ENCODE measurements around the gene EPAS1. TPM values are rescaled to one million over a fixed set of nuclear protein-coding genes. Genes with fewer than 3 reads are reported as not detected.

Gene EPAS1
- total and polyA plus RNA-seq, 2 of the 8 experiments (the other 6 are each of a cell fraction or from before 2014, with no cell fraction given), result 2.0 to 4.9 TPM

DNA sequence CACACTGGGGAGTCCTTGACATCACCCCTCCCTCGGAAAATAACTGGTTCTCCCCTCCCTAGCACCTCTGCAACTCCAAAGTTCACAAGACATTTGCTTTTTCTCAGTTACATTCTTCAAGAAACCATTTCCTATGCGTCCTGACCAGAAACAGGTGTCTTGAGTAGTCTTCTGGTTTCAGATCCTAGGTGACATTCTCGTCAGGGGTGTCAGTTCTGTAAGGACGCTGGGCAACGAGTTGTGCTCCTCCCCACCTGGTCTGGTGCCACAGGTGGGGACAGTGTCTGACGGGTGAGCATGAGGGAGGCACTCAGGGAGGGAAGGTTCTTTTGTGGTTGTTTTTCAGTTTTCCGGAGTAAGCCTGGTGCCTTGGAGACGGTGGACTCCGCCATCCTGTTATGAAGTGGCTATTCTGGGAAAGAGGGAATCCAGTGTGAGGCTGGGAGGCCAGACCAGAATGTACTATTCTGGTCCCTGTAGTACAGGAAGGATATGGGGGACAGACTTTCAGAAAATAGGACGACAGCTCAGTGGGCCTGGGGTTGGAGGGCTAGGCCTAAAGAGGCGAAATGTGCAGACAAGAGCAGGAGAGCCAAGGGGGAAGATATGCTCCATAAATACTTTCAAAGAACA, 50.6 kb downstream of the EPAS1 start:
- H2AK5ac ChIP-seq (ENCODE audit: low read depth, low read length), result no peak overlapping the region
- H4K8ac ChIP-seq (ENCODE audit: extremely low read depth, insufficient read depth, low read length), result no peak overlapping the region
- H3K4me3 ChIP-seq (ENCODE audit: extremely low read depth in 1 of 4, insufficient read depth in 2 of 4, low read depth in 3 of 4, low read length in 4 of 4), result no peak overlapping the region
- H3K4me2 ChIP-seq (ENCODE audit: insufficient read depth in 1 of 2, low read depth in 2 of 2, low read length in 2 of 2), result no peak overlapping the region
- no peak overlapping the region for H3K14ac ChIP-seq (ENCODE audit: insufficient read length)
- peaks cover 0 to 5% (median 1%) of the 10 kb centered on the region in 4 experiments; a peak in 2 of 7 replicates for H3K4me1 ChIP-seq (replicated peaks in 1 of 4; ENCODE audit: control insufficient read depth in 3 of 4, insufficient read depth in 4 of 4, low read length in 3 of 4)
- no peak overlapping the region for H4K91ac ChIP-seq (replicated peaks; ENCODE audit: insufficient read length, low read length)
- no peaks in the 10 kb centered on the region for H3K23me2 ChIP-seq (ENCODE audit: low read depth, low read length)
- H3K79me2 ChIP-seq (ENCODE audit: control insufficient read depth in 1 of 2, insufficient read depth in 2 of 2, low read length in 2 of 2), result no peaks in the 10 kb centered on the region
- H2AFZ ChIP-seq (ENCODE audit: low read length), result no peak overlapping the region
- 90% methylated on average over 11 of the region's 11 CpGs; no CpG with 5 or more reads in 1 of the 2 experiments for WGBS, 2 experiments (ENCODE audit: extremely low coverage in 1 of 2, insufficient coverage in 1 of 2, insufficient read length in 1 of 2, insufficient replicate concordance in 2 of 2, low coverage in 1 of 2, low lambda C conversion rate in 2 of 2, missing lambda C conversion rate in 1 of 2)
- no peak overlapping the region for H2BK12ac ChIP-seq (ENCODE audit: low read depth, low read length)
- TF ChIP-seq TBP (IDR thresholded peaks at IDR 0.05; ENCODE audit: low read depth, low read length) (no peak), SRF (IDR thresholded peaks at IDR 0.05; ENCODE audit: low read depth, low read length) (no peak), KDM4A (IDR thresholded peaks at IDR 0.05; ENCODE audit: low read depth, low read length, severe bottlenecking) (no peak), ZNF274 (IDR thresholded peaks at IDR 0.05; ENCODE audit: borderline replicate concordance, extremely low read depth, low read length) (no peak), BRCA1 (IDR thresholded peaks at IDR 0.05; ENCODE audit: low read depth, low read length) (no peak), MAX (IDR thresholded peaks at IDR 0.05) (no peak), SIRT6 (IDR thresholded peaks at IDR 0.05; ENCODE audit: low read length) (no peak), EGR1 (IDR thresholded peaks at IDR 0.05; ENCODE audit: borderline replicate concordance, low read depth, low read length) (no peak), BACH1 (IDR thresholded peaks at IDR 0.05; ENCODE audit: low read length) (no peak), KDM5A (IDR thresholded peaks at IDR 0.05; ENCODE audit: low read length) (no peak)
- no peak overlapping the region for H3K23ac ChIP-seq (ENCODE audit: insufficient read length)
- CTCF ChIA-PET (ENCODE audit: partially characterized antibody), result interaction anchor here (1.3 to 1.5 kb wide), 2 partner anchors 14 to 297 kb away, joined by 3 to 5 read pairs; no protein-coding TSS in a partner anchor
- no peaks in the 10 kb centered on the region for H3K79me1 ChIP-seq (ENCODE audit: low read depth, low read length)
- no peak overlapping the region for H3K56ac ChIP-seq (replicated peaks; ENCODE audit: insufficient read length, low read depth, low read length)
- no peak overlapping the region for H3K27ac ChIP-seq (ENCODE audit: low read depth, low read length)
- no peak overlapping the region for H2BK120ac ChIP-seq (replicated peaks; ENCODE audit: low read depth, low read length)
- no peak overlapping the region for H2BK5ac ChIP-seq (ENCODE audit: low read depth, low read length)
- no peaks in the 10 kb centered on the region for H3K27me3 ChIP-seq (replicated peaks in 1 of 4; ENCODE audit: control insufficient read depth in 3 of 4, extremely low read depth in 1 of 4, insufficient read depth in 3 of 4, low read length in 3 of 4)
- no peaks in the 10 kb centered on the region for H4K20me1 ChIP-seq (replicated peaks in 1 of 2; ENCODE audit: control insufficient read depth in 1 of 2, insufficient read depth in 2 of 2, low read length in 2 of 2)
- H4K5ac ChIP-seq (ENCODE audit: insufficient read length, low read depth, low read length), result no peak overlapping the region
- H3K36me3 ChIP-seq (ENCODE audit: control insufficient read depth in 2 of 4, insufficient read depth in 4 of 4, low read length in 3 of 4), result no peaks in the 10 kb centered on the region
- H2BK15ac ChIP-seq (ENCODE audit: low read length), result no peak overlapping the region
- no peak overlapping the region for H3K18ac ChIP-seq (ENCODE audit: extremely low read depth, low read length)
- H3K9ac ChIP-seq (replicated peaks in 1 of 4; ENCODE audit: extremely low read depth in 1 of 4, low read depth in 3 of 4, low read length in 3 of 4), result no peak overlapping the region
- no peak overlapping the region for H2BK20ac ChIP-seq (ENCODE audit: low read length)
- H3K4ac ChIP-seq (replicated peaks; ENCODE audit: insufficient read length, low read depth, low read length), result no peak overlapping the region
- DNase-seq (ENCODE audit: low read depth in 1 of 2, low spot score in 2 of 2), result no peak
- no peak for FAIRE-seq
- H3K9me3 ChIP-seq (ENCODE audit: insufficient read depth in 2 of 2, low read depth in 1 of 2, low read length in 1 of 2), result no peaks in the 10 kb centered on the region
- POLR2A ChIA-PET (ENCODE audit: partially characterized antibody), result interaction anchor here (1.2 kb wide), 1 partner anchor 9 kb away, joined by 3 read pairs; no protein-coding TSS in a partner anchor
